SK-N-MC (cell line): ENCODE results near the gene HBZ.

ENCODE experiments used
- EZH2 ChIP-seq: fragments of 200-600 bp; sonication (generic); IDR thresholded peaks from one replicate; pipeline ENCODE4 v1.6.1; 2017; ENCODE audit warnings: antibody characterized with exemption
- FOXP2 ChIP-seq: optimal IDR thresholded peaks from 2 replicates; pipeline ENCODE3; 2011; ENCODE audit warnings: mild to moderate bottlenecking, moderate library complexity; ENCODE audit not compliant: insufficient read depth; ENCODE audit errors: extremely low read length, control extremely low read depth
- POLR2AphosphoS5 ChIP-seq: IDR thresholded peaks from 2 replicates; pipeline ENCODE4 v1.6.1; 2012; ENCODE audit warnings: mild to moderate bottlenecking, low read depth, low read length, borderline replicate concordance

- TF ChIP-seq POLR2AphosphoS5, result no peak
- TF ChIP-seq EZH2, result no peak
- no peak for TF ChIP-seq FOXP2
Observed at GRCh38 chr16:167122-167690, 14.8 kb downstream of the HBZ start.
